Endodermal cell (in vitro differentiated cells): ENCODE results near the gene KAZN. TPM values are rescaled to one million over a fixed set of nuclear protein-coding genes. Genes with fewer than 3 reads are reported as not detected.

Source experiments
- DNase-seq: peaks from one replicate; pipeline ENCODE4 v3.0.0-alpha.2; 2017
- H3K27ac ChIP-seq: 2 replicates; pipeline ENCODE4 v1.5.1; 2013; ENCODE audit warnings: mild to moderate bottlenecking, low read depth, low read length, moderate library complexity
- H3K27me3 ChIP-seq: 2 replicates; pipeline ENCODE4 v1.6.1; 2013; ENCODE audit warnings: mild to moderate bottlenecking, low read length, moderate library complexity; ENCODE audit not compliant: insufficient read depth, control insufficient read depth, poor library complexity, severe bottlenecking
- H3K36me3 ChIP-seq: 2 replicates; pipeline ENCODE4 v1.7.0; 2013; ENCODE audit warnings: mild to moderate bottlenecking, low read length, moderate library complexity; ENCODE audit not compliant: control insufficient read depth, insufficient read depth
- H3K4me1 ChIP-seq: one replicate; pipeline ENCODE4 v1.7.0; 2013; ENCODE audit warnings: low read length; ENCODE audit not compliant: control insufficient read depth, insufficient read depth
- H3K4me3 ChIP-seq: 2 replicates; pipeline ENCODE4 v1.5.1; 2013; ENCODE audit warnings: mild to moderate bottlenecking, low read length, moderate library complexity
- H3K9ac ChIP-seq: 2 replicates; pipeline ENCODE4 v1.6.1; 2013; ENCODE audit warnings: mild to moderate bottlenecking, low read length, moderate library complexity; ENCODE audit not compliant: poor library complexity, severe bottlenecking; ENCODE audit errors: extremely low read depth
- H3K9me3 ChIP-seq: 2 replicates; pipeline ENCODE4 v1.6.1; 2013; ENCODE audit warnings: mild to moderate bottlenecking, low read length, moderate library complexity; ENCODE audit not compliant: control insufficient read depth
- H3K27ac Mint-ChIP-seq: 2 replicates; pipeline ENCODE4 v1.8.0; 2020; ENCODE audit warnings: mixed read lengths
- H3K27me3 Mint-ChIP-seq: 2 replicates; pipeline ENCODE4 v1.8.0; 2021; ENCODE audit warnings: mild to moderate bottlenecking, mixed read lengths; ENCODE audit not compliant: insufficient read depth
- H3K36me3 Mint-ChIP-seq: 2 replicates; pipeline ENCODE4 v1.8.0; 2020; ENCODE audit warnings: low read depth, mixed read lengths
- H3K4me1 Mint-ChIP-seq: 2 replicates; pipeline ENCODE4 v1.8.0; 2020; ENCODE audit warnings: mixed read lengths
- H3K4me3 Mint-ChIP-seq: 2 replicates; pipeline ENCODE4 v1.8.0; 2020; ENCODE audit warnings: mild to moderate bottlenecking, moderate library complexity, mixed read lengths
- H3K9me3 Mint-ChIP-seq: 2 replicates; pipeline ENCODE4 v1.8.0; 2020; ENCODE audit warnings: mild to moderate bottlenecking, mixed read lengths
- whole genome bisulfite sequencing, 2 experiments: methylation state at CpG; one replicate each; pipeline versions ENCODE4 v1.1.5 to v1.1.7; 2013; ENCODE audit warnings: missing lambda C conversion rate in 2 of 2, mixed read lengths in 1 of 2; ENCODE audit not compliant: insufficient coverage in 1 of 2, insufficient read length in 1 of 2; 5-methylcytosine and 5-hydroxymethylcytosine counted together
- total RNA-seq, 2 donors: library from RNA; stranded (reverse); fragmentation: NEBNext Ultra II Directional in 1 of 2; extraction: Animal tissue kit (Norgen Biotek cat#: 25700) in 1 of 2; gene quantifications; 2 replicates in 1 of 2; 3 replicates in 1 of 2; pipeline ENCODE4 v1.2.1, GENCODE V29; 2021
- TF ChIP-seq, protein P1 (sequence below): fragments of 200-600 bp; sonication (generic); conservative IDR thresholded peaks from 2 replicates; pipeline ENCODE4 v1.5.0; 2021; ENCODE audit warnings: antibody characterized with exemption, mild to moderate bottlenecking

Gene KAZN
- total RNA-seq, 2 donors from 2014 or later, result 12.4 to 13.9 TPM

DNA sequence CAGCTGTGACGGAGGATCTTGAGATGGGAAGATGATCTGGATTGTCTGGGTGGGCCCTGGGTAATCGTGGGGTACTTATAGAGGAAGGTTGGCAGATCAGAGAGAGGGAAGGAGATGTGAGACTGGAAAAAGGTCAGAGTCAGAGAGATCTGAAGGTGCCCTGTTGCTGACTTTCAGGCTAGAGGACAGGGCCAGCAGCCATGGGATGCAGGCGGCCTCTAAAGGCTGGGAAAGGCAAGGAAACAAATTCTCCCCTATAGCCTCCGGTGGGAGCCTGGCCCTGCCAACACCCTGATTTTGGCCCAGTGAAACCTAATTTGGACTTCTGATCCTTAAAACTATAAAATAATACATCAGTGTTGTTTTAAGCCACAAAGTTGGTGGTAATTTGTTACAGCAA is 401.5 kb downstream of the KAZN start:
- H3K27me3 ChIP-seq, result no peaks in the 10 kb centered on the region
- Mint-ChIP-seq H3K36me3 (no peaks in the 10 kb centered on the region), H3K27ac (no peak overlapping the region), H3K9me3 (peaks cover 5% of the 10 kb centered on the region), H3K4me3 (no peak overlapping the region), H3K27me3 (no peaks in the 10 kb centered on the region), H3K4me1 (no peaks in the 10 kb centered on the region)
- DNase-seq, result no peak
- H3K9ac ChIP-seq, result no peak overlapping the region
- TF ChIP-seq, protein P1, sequence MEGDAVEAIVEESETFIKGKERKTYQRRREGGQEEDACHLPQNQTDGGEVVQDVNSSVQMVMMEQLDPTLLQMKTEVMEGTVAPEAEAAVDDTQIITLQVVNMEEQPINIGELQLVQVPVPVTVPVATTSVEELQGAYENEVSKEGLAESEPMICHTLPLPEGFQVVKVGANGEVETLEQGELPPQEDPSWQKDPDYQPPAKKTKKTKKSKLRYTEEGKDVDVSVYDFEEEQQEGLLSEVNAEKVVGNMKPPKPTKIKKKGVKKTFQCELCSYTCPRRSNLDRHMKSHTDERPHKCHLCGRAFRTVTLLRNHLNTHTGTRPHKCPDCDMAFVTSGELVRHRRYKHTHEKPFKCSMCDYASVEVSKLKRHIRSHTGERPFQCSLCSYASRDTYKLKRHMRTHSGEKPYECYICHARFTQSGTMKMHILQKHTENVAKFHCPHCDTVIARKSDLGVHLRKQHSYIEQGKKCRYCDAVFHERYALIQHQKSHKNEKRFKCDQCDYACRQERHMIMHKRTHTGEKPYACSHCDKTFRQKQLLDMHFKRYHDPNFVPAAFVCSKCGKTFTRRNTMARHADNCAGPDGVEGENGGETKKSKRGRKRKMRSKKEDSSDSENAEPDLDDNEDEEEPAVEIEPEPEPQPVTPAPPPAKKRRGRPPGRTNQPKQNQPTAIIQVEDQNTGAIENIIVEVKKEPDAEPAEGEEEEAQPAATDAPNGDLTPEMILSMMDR, result no peak
- 89 to 93% methylated on average over 3 to 4 of the region's 4 CpGs for WGBS, 2 experiments
- no peaks in the 10 kb centered on the region for H3K9me3 ChIP-seq
- no peaks in the 10 kb centered on the region for H3K4me1 ChIP-seq
- H3K4me3 ChIP-seq, result no peak overlapping the region
- no peak overlapping the region for H3K27ac ChIP-seq
- H3K36me3 ChIP-seq, result no peaks in the 10 kb centered on the region

DNA sequence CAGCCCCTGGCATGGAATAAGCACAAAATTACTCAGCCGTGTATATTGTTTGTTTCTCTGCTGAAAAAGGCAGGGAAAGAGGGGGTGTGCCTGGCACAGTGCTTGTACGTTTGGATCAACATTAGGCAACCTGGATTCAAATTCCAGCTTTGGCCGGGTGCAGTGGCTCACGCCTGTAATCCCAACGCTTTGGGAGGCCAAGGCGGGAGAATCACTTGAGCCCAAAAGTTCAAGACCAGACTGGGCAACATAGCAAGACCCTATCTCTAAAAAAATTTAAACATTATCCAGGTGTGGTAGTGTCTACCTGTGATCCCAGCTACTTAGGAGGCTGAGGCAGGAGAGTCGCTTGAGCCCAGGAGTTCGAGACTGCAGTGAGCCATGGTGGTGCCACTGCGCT is 402.2 kb downstream of the KAZN start:
- H3K4me1 Mint-ChIP-seq, result no peaks in the 10 kb centered on the region
- whole genome bisulfite sequencing, 2 experiments, result 93 to 94% methylated on average over 2 to 9 of the region's 9 CpGs
- H3K4me1 ChIP-seq, result no peaks in the 10 kb centered on the region
- H3K27me3 ChIP-seq, result no peaks in the 10 kb centered on the region
- no peak overlapping the region for H3K9ac ChIP-seq
- TF ChIP-seq, protein P1, result no peak
- H3K27ac ChIP-seq, result no peak overlapping the region
- no peak for DNase-seq
- peaks cover 5% of the 10 kb centered on the region for H3K9me3 Mint-ChIP-seq
- H3K27me3 Mint-ChIP-seq, result no peaks in the 10 kb centered on the region
- no peaks in the 10 kb centered on the region for H3K36me3 Mint-ChIP-seq
- H3K9me3 ChIP-seq, result no peaks in the 10 kb centered on the region
- no peak overlapping the region for H3K4me3 Mint-ChIP-seq
- H3K27ac Mint-ChIP-seq, result no peak overlapping the region
- H3K36me3 ChIP-seq, result no peaks in the 10 kb centered on the region
- no peak overlapping the region for H3K4me3 ChIP-seq

GRCh38 chr1:15001317-15001915 is 402.9 kb downstream of the KAZN start:
- Mint-ChIP-seq H3K4me3 (no peak overlapping the region), H3K9me3 (peaks cover 5% of the 10 kb centered on the region), H3K4me1 (no peaks in the 10 kb centered on the region), H3K27ac (no peak overlapping the region), H3K27me3 (no peaks in the 10 kb centered on the region), H3K36me3 (no peaks in the 10 kb centered on the region)
- 78 to 88% methylated on average over 6 to 10 of the region's 12 CpGs for WGBS, 2 experiments
- Histone ChIP-seq H3K4me3 (no peak overlapping the region), H3K36me3 (no peaks in the 10 kb centered on the region), H3K27me3 (no peaks in the 10 kb centered on the region), H3K9ac (no peak overlapping the region), H3K4me1 (no peaks in the 10 kb centered on the region), H3K27ac (no peak overlapping the region), H3K9me3 (no peaks in the 10 kb centered on the region)
- DNase-seq, result no peak
- TF ChIP-seq, protein P1, result no peak
